ENCODE measurements around the gene MRTO4.

GRCh38 chr1:19222573-19222972, 29.0 kb upstream of the MRTO4 start:
- no peak for TF ChIP-seq CREB1 (IDR thresholded peaks at IDR 0.05; ENCODE audit: low read depth)
- TF ChIP-seq SREBF2 (IDR thresholded peaks at IDR 0.05; ENCODE audit: low read length) = no peak
- TF ChIP-seq CTCF (IDR thresholded peaks at IDR 0.05 in 2 of 3, conservative IDR thresholded peaks at IDR 0.05 in 1 of 3; ENCODE audit: control insufficient read depth in 2 of 3, extremely low read depth in 1 of 3, insufficient read depth in 1 of 3, low read depth in 3 of 3, low read length in 3 of 3) = no peak
- no peak for TF ChIP-seq GATAD2B (conservative IDR thresholded peaks at IDR 0.05; ENCODE audit: low read depth)
- TF ChIP-seq ZBTB40 (IDR thresholded peaks at IDR 0.05; ENCODE audit: borderline replicate concordance) = no peak
- no peak for TF ChIP-seq ZZZ3 (IDR thresholded peaks at IDR 0.05; ENCODE audit: control insufficient read depth, insufficient read length, low read depth)
- no peak for TF ChIP-seq ATF3 (IDR thresholded peaks at IDR 0.05; ENCODE audit: borderline replicate concordance, extremely low read depth, low read depth, low read length)
- TF ChIP-seq POLR2AphosphoS5 (IDR thresholded peaks at IDR 0.05; ENCODE audit: low read length) = no peak
- no peak for TF ChIP-seq MXI1 (IDR thresholded peaks at IDR 0.05; ENCODE audit: low read depth, low read length)
- no peak for TF ChIP-seq SIX5 (IDR thresholded peaks at IDR 0.05; ENCODE audit: low read depth, low read length, severe bottlenecking)

Data from GM12878 (cell line).